Measurements from ENCODE around the gene ELF4. TPM values are rescaled to one million over a fixed set of nuclear protein-coding genes. Genes with fewer than 3 reads are reported as not detected.
A peak's percentile ranks its signal among the peaks of the same experiment; 100 is the strongest.

Gene ELF4
- total and polyA plus RNA-seq, 9 of the 15 experiments (the other 6 are each of a cell fraction or from before 2014, with no cell fraction given) = 5.9 to 55.8 (median 25.2) TPM

DNA sequence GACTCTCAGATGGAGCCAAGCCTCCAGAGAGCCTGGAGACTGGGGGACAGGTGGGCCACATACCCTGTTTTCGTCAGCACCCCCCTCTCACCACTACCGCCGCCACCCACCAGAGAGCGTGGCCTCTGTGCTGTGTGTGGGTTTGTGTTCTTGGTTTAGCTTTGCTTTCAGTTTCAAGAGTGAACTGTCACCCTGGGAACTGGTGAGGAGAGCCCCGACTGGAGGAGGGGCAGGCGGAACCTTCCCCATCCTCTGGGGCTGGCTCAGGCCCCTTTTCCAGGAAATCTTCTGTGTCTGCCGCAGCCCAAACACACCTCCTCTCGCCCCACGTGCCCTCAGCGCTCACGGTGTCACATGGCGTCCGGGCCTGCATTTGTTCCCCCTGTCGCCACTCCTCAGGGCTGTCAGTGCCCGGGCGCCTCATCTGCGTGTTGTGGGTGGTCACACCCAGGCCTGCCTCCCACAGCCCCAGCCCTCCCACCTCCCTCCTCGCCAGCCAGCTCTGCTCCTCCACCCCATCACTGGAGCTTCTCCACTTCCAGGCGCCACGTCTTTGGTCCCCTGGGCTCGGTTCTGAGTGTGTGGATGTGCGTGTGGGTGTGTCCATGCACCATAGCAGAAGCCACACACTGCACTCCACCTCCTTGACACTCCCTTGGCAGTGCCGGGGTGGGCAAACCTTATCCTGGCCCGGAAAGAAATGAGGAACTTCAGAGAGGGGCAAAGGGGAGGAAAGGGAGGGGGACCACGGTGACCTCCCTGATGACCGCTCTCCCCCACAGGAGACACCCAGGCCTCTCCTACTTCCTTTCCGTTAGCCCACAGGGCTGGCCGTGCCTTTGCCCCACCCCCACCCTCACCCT, 27.8 kb downstream of the ELF4 start (continued):
- TF ChIP-seq, protein P1, sequence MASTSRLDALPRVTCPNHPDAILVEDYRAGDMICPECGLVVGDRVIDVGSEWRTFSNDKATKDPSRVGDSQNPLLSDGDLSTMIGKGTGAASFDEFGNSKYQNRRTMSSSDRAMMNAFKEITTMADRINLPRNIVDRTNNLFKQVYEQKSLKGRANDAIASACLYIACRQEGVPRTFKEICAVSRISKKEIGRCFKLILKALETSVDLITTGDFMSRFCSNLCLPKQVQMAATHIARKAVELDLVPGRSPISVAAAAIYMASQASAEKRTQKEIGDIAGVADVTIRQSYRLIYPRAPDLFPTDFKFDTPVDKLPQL (IDR thresholded peaks at IDR 0.05; ENCODE audit: extremely low read depth, insufficient read length) = no peak
- TF ChIP-seq HIVEP1 (CRISPR knock-in tag; IDR thresholded peaks at IDR 0.05) = no peak
- TF ChIP-seq, protein P2, sequence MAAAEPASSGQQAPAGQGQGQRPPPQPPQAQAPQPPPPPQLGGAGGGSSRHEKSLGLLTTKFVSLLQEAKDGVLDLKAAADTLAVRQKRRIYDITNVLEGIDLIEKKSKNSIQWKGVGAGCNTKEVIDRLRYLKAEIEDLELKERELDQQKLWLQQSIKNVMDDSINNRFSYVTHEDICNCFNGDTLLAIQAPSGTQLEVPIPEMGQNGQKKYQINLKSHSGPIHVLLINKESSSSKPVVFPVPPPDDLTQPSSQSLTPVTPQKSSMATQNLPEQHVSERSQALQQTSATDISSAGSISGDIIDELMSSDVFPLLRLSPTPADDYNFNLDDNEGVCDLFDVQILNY (CRISPR knock-in tag; IDR thresholded peaks at IDR 0.05) = no peak
- no peak for TF ChIP-seq EZH2 (IDR thresholded peaks at IDR 0.05; ENCODE audit: borderline replicate concordance, low read depth, low read length)
- TF ChIP-seq SAFB (IDR thresholded peaks at IDR 0.05; ENCODE audit: borderline replicate concordance, low read depth, low read length) = no peak

DNA sequence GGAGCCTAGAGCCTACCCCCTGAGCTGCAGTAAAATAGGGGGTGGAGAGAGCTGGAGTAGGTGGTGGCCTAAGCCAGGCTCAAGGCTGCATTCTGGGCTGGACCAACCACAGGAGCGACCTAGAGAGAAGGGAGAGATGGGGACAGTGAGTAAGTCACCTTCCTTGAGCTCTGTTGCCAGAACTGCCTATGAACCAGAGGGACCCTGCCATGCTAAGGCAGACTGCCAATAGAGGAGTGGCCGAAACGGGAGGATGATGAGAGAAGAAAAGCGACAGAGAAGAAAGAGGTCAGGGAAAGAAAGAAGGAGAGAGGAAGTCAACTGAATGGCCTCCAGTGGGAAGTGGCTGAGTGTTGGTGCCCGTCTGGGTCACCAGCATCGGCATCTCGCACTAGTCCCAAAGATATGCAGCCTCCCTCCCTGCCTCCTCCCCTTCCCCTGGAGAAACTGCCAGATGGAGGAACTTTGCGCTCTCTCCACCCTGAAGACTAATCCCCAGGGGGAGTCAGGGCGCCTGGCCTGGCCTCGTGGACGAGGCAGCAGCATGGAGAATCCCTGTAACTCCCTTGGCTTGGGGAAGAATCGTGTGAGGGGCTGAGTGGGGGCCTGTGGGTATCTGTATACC, 28.8 kb downstream of the ELF4 start:
- peak overlapping the region; percentile 78 for H3K27ac ChIP-seq (ENCODE audit: extremely low read depth, low read depth, low read length)
- peaks cover 52 to 54% of the 10 kb centered on the region in 2 experiments for H3K4me1 ChIP-seq (replicated peaks in 1 of 2; ENCODE audit: control insufficient read depth in 2 of 2, insufficient read depth in 2 of 2, low read length in 2 of 2)
- intact Hi-C loops (cut with micrococcal nuclease) (loop anchor here (2.0 to 5.0 kb wide), 2 partner anchors 39 to 91 kb away; partner anchors contain the start of gene RAB33A), in situ Hi-C loops (cut with MboI) (no loop called here)
- H3K4me3 ChIP-seq = no peak overlapping the region
- FAIRE-seq (no peak), DNase-seq (ENCODE audit: extremely low read depth in 1 of 4, low spot score in 3 of 4) (no peak), ATAC-seq (peak; percentile 4; the same call in 2 of the 3 replicates)
- H3K4me2 ChIP-seq (ENCODE audit: insufficient read depth, low read length) = 0 out of 2 replicates have a peak overlapping the region, but pooled peaks have one; percentile 72
- WGBS (ENCODE audit: insufficient coverage, low coverage, missing lambda C conversion rate) = 35% methylated on average over 4 of the region's 12 CpGs
- no peak overlapping the region for H2AFZ ChIP-seq (ENCODE audit: low read depth, low read length)
- no peak for TF ChIP-seq LCOR (CRISPR knock-in tag; IDR thresholded peaks at IDR 0.05)
- TF ChIP-seq NFIC (IDR thresholded peaks at IDR 0.05) = peak; percentile 3; the same call in 1 of the 2 replicates
- TF ChIP-seq, protein P3, sequence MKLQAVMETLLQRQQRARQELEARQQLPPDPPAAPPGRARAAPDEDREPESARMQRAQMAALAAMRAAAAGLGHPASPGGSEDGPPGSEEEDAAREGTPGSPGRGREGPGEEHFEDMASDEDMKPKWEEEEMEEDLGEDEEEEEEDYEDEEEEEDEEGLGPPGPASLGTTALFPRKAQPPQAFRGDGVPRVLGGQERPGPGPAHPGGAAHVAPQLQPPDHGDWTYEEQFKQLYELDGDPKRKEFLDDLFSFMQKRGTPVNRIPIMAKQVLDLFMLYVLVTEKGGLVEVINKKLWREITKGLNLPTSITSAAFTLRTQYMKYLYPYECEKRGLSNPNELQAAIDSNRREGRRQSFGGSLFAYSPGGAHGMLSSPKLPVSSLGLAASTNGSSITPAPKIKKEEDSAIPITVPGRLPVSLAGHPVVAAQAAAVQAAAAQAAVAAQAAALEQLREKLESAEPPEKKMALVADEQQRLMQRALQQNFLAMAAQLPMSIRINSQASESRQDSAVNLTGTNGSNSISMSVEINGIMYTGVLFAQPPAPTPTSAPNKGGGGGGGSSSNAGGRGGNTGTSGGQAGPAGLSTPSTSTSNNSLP (IDR thresholded peaks at IDR 0.05; ENCODE audit: borderline replicate concordance, low read depth, low read length) = no peak
- POLR2A ChIA-PET = interaction anchor here (1.0 to 2.7 kb wide), 3 partner anchors 39 to 185 kb away, joined by 3 to 12 read pairs (median 3); no protein-coding TSS in a partner anchor
- peaks cover 56% of the 10 kb centered on the region for H3K79me2 ChIP-seq (ENCODE audit: control insufficient read depth, insufficient read depth, low read length)
- no peaks in the 10 kb centered on the region for H3K27me3 ChIP-seq (ENCODE audit: control insufficient read depth in 2 of 2, insufficient read depth in 2 of 2, low read length in 2 of 2)
- CTCF ChIA-PET (ENCODE audit: low intra/inter-chr PET ratio) = interaction anchor here (0.6 kb wide), 1 partner anchor 26 kb away, joined by 3 read pairs; no protein-coding TSS in a partner anchor
- no peaks in the 10 kb centered on the region for H3K9me3 ChIP-seq (replicated peaks; ENCODE audit: control insufficient read depth, insufficient read depth, low read depth, low read length)
- BruUV-seq (replicated peaks) = no TSS peak
- peaks cover 67% of the 10 kb centered on the region; the same call in 2 of the 3 replicates for H3K36me3 ChIP-seq (ENCODE audit: control insufficient read depth, insufficient read depth, low read length)
- peaks cover 8% of the 10 kb centered on the region for H3K9me1 ChIP-seq (ENCODE audit: control insufficient read depth, insufficient read depth, low read length)
- H4K20me1 ChIP-seq (replicated peaks; ENCODE audit: control insufficient read depth, insufficient read depth, low read length) = 0 out of 2 replicates have a peak, but pooled peaks cover 4% of the 10 kb centered on the region
- peak overlapping the region; percentile 43 to 87; a peak in 3 of 4 replicates for H3K9ac ChIP-seq (ENCODE audit: insufficient read depth in 1 of 2, low read depth in 2 of 2, low read length in 2 of 2)

Data from K562 (cell line).